Activated CD4-positive, alpha-beta T cell treated with anti-CD3 and anti-CD28 coated beads, Interleukin-2, Interleukin-6, amounts not matched to agents 100 ng/mL and 50 ng/mL, durations not matched to agents 16 hours and 8 hours (primary cell): ENCODE measurements around the gene GOT1.
A peak's percentile ranks its signal among the peaks of the same experiment; 100 is the strongest.

Experiments
- DNase-seq: peaks from one replicate; pipeline ENCODE4 v3.0.0-alpha.2; 2020

The GOT1 gene

DNA sequence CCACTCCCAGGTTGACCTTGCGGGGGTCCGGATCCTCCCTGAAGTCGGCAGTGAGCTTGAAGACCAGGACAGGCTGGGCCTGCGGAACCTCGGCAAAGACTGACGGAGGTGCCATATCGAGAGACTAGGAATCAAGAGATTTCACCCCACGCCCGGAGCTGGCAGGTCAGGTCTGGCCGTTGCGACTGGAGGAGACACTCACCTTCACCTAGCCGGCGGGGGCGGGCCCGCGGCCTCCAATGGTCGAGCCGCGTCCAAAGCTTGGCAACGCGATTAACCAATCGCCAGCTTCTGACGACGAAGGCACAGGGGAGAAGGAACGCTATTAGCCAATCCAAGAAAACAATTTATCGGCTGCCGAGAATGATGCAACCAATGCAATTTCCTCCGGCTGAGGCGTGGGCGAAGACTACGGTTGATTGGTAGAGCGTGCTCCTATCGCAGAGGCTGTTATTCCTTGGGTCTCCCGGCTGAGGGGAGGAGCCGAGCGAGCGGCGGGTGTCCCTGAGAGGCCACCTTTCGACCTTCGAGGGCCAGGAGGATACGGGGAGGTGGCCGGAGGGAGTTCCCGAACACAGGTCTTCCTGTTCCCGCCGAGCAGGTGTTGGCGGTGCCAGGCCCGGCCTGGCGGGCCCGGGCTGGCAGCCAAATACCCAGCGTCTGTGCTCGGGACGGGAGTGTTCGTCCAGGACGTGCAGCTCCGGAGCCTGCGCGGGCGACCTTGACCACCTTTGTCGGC, at the start of gene GOT1:
GOT1 (minus strand) TSS at position 174 of the 739 bp plus-strand sequence; CDS start at position 115, 59 bp downstream.
- DNase-seq: peak; percentile 97

DNA sequence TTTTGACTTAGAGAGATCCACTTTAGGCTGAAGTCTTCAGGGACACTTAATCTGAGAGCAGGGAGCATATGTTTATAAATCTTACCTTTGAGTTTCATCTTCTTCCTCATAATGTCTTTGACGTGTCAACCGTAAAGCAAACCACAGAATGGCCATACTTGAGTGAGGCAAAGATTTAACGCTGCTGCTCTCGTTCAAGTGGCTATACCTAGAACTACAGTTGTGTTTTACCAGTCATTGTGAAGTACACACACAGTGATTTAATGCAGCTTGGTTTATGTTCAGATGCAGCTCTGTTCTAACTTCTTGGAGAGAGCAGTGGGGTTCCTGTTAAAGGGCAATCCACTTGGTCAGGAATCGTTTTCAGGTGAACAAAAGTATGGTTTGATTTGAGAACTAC, 39.9 kb upstream of the GOT1 start:
- no peak for DNase-seq

DNA sequence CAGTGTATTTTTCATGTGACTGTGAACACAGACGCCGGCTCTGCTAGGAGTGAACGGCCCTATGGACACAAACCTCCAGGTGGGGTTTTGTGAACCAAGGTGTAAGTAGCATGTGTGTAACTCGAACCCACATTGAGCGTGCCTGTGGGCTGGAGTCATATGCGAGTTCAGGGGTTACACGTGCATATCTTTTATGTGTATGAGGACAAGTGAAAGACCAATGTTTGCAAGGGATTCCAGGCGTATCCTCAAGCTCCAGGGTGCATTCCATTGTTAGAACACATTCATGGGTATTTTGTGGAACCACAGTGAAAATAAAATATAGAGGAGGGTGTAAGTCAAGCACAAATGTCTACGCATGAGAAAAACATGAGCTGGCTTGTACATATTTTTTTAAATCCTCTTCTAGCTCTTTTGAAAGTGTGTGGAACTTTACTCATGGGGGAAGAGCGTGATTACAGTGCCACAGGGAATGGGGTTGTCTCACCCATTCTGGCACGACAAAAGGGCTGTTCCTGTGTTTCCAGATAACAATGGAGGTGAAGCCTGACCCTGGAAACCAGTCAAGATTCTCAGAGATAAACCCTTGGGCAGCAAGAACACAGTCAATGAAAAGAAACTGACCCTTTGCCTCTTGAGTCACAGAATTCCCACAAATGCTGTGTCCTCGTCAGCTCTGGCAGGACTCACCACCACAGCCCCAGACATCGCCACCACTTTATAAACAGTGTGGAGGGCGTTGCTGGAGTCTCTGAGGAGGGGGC, 37.0 kb upstream of the GOT1 start:
- no peak for DNase-seq

DNA sequence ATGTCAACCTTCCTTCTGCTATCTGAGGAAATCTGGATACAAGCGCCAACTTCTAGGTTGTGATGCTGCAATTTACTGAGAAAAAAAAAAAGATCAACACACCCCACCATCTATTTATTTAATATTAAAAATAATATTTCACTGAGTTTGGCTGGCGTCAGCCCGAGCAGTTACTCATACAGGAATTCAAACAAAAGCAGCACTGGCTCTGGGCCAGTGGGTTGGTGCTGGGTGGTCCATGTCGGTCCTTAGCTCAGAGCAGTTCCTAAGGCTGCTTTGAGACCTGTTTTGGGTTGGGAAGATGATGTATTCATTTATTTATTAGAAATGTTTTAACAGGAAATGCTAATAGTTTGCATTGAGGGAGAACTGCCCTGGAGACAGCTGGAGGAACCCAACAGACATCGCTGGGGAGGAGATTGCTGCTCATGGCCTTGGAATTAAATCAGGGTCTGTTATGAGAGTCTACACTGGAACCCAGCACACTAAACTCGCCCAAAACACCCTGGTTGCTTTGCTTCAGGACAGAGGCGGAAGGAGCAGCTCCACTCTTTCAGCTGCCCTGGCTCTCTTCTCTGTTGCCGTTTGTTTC, 36.3 kb upstream of the GOT1 start:
- no peak for DNase-seq

DNA sequence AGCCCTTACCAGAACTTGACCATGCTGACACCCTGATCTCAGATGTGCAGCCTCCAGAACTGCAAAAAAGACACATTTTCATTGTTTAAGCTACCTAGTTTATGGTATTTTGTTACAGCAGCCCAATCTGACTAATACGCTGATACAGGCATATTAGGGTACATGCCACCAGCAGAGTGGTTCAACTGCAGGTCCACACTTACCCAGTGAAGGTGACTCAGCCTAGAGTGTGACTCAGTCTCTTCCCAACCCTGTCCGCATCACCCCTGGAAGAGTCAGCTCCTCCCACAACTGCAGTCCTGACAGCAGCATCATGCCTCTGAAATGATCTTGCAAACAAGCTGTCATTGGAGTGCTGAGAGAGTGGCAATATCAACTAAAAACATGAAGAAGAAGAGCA, 30.8 kb upstream of the GOT1 start:
- no peak for DNase-seq

DNA sequence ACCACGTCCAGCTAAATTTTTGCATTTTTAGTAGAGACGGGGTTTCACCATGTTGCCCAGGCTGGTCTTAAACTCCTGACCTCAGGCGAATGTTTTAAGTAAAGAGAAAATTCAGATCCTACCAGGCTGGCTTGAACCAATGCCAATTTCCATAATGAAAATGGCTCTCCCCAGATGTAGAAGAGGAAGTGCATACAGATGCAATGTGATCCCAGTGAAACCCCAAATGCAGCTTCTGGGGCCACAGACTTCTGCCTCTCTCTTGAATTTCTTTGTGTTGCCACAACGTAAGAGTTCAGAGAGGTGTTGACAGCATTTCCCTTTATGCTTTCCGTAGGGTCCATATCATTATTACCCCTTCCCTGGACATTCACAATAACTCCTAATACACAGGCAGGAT, 29.6 kb upstream of the GOT1 start:
- no peak for DNase-seq

DNA sequence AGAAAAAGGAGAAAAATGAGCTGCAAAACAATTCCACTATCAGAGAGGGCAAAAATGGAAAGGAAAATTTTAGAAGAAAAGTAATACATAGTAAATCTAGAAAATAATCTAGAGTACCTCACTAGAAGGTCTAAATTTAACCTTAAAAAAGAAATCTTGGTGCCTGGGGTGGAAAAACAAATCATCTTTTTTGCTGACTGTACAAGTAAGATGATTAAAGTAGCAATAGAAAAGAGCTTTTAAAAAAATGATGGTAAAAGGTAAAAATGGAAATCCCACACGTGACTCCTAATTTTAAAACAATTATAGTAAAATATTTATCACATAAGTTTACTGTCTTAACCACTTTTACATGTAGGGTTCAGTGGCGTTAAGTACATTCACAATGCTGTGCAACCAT, 28.8 kb upstream of the GOT1 start:
- DNase-seq: no peak

DNA sequence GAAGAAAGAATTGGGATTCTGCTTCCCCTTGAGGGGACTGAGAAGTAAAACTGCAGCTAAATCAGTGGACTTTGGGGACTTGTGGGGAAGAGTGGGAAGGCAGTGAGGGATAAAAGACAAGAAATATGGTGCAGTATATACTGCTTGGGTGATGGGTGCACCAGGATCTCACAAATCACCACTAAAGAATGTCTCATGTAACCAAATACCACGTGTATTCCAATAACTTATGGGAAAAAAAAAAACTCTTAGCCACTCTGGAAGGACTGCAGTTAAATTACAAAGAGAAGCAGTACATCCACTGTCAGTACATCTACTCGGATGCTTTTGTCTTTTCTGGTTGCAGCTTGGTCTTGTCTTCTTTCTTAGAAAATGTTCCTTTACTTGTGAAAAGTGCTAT, 27.4 kb upstream of the GOT1 start:
- no peak for DNase-seq

DNA sequence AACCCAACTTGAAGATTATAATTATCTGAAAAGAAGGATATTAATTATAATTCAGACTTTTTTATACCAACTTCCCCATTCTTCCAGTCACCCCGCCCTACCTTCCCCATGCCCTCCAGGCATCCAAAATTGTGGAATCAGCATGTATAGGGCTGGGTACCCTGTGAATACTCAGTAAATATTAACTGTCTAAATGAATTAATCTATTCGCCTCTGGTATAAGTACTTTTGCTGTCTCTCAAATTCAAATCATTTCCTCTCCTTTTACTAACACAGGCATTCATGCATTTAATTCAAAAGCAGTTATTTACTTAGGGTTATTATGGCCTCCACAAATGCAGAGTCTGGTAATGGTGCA, 26.5 kb upstream of the GOT1 start:
- DNase-seq: no peak

DNA sequence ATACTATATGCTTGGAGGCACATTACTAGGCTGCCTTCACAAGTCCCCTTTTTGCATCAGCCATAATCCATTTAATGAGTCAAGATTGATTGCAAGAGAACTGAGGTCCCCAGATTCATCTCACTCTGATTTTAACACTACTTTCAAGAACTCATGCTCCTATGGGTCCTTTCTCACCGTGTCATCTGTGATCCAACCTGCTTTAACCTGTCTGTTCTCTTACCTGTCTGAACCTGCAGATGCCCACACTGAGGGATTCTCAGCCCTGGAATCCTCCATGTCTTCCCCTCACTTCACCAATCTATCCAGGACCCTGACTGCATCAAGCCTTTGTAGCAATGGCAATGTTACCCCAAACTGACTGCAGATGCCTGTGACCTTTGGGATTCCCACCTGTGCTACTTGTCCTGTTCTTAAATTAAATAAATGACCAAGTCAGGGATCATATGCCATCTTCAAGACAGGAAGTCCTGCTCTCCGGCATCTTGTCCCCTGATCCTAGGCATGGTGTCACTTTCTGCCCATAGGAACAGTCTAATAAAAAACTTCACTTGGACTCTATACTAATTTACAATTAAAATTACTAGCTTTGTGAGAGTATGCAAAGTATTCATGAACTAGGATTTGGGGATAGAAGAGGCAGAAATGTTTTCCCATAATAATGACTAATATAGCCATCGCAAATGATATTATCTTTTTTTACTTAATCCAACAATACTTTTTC, 25.9 kb upstream of the GOT1 start:
- DNase-seq: no peak

DNA sequence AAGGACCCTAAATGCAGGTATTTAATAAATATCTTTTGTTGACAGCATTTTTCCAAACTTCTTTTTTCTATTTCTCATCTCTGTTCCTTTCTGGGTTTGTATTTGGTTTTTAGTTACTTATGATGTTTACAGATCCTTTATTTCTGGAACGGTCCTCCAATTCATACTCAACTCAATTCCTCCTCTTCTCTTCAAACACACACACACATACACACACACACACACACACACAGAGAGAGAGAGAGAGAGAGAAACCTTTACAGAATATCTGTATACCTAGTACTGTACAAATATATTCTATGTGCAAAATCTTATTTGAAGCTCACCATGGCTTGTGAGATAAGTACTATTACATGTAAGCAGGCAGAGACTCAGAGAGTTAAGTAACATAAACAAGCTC, 21.6 kb upstream of the GOT1 start:
- DNase-seq: no peak

DNA sequence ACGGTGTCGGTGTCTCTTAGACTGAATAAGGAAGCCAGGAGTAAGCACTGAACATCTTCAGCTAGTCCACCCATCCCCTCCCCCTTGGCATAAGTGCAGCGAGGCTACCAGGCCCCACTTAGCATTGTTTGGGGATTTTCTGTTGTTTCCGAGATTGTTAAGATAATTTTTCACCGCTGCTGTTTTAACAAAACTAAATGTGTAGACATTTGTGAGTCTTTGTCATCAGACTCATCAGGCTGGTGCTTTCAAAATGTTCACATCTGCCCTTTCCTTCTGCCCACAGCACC, 21.0 kb upstream of the GOT1 start:
- DNase-seq: no peak

DNA sequence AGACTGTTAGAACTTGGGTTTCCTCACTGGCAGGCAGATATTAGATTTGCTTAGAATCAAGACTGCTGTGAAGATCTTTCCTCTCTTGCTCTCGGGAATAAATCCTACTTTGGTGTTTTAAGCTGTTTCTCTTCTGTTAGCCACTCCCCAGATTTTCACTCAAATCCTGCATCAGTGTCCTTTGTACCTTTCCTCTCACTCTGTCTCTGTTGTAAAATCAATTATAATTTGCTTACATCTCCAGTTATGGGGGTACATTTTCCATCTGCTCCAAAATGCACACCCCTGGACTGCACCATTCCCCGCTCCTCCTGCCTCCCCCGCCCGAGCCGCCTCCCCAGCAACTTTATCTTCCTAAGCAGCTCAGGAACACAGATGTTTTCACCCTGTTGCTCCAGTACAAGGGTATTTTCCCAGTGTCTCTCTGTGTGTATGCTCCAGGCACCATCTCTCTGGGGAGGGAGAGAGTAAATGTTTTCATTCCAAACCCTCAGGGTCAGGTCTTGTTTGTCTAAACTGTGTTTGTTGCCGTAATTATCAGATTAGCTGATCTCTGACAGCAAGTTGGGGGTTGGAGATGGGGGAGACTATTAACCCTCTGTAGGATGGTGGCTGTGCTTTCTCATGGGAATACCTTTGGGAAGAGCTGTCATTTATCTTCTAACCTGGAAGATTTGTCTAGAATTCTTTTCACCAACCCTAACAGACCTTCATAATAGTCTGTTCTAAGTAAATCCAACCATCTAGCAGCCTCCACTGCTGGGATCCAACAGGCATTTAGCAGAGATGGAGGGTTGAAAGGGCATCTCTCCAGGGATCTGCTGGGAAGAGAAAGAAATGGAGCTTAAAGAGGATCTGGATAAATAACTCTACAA, 20.4 kb upstream of the GOT1 start:
- DNase-seq: no peak

DNA sequence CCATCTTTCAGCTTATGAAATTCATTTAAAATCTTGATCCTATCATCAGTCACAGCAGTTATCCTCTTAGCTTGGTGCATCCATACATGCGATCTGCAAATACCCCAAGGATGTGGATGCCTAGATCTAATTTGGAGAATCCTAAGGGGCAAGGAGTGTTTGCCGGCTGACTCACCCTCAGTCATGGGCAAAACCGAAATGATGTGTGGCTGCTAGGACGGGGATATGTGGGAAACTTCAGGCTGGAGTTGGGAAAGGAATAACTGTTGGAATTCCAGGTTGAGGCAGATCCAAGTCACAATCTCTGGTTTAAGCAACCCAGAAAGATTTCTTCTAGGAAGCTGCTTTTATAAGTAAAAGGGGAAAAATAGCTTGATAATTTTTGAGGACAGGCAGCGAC, 19.7 kb upstream of the GOT1 start:
- DNase-seq: no peak

DNA sequence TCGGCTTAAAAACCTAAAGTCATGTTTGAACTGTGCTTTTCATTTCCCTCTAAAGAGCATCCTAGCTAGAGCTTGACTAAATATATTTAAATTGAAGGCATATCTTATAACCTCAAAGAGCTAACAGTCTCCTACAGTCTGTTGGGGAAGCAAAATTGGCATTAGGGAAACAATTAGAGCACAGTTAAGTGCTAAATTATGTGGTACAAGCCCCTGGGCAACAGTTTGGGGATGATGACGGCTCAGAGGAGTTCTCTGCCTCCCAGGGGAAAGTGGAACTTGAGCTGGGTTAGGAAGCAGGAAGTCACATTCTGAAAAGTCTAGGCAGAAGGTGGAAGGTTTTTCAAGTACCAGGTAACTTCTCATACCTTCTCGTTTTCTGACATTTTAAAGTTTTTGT, 18.6 kb upstream of the GOT1 start:
- DNase-seq: no peak

DNA sequence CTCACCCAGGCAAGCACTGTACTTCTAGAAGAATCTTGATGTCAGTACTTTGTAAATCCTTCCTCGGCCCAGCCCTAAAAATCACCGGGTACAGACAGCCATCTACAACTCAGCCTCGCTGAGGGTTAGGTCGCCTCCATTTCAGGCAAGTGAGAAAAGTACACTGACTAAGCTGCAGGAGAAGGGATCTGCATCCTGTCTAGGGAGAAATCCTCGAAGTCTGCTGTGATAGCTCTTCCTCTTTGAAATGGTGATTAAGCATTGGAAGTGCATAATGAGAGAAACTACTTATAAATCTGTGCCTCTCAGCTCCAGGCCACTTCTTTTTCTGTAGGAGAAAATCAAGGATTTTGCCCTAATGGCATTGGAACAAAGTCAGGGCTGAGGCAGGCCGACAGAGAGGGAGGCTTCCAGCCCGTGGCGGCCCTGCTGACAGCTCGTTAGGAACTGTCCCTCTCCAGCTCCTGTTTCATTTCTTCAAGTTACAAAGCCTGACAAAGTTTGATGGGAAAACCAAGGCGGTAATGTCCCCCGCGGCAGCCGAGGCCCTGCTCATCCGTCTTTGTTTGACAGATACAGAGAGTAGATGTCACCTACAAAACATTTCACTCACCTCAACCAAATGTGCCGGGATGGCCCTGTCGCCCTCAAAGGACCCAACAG, 14.1 kb upstream of the GOT1 start:
- no peak for DNase-seq

DNA sequence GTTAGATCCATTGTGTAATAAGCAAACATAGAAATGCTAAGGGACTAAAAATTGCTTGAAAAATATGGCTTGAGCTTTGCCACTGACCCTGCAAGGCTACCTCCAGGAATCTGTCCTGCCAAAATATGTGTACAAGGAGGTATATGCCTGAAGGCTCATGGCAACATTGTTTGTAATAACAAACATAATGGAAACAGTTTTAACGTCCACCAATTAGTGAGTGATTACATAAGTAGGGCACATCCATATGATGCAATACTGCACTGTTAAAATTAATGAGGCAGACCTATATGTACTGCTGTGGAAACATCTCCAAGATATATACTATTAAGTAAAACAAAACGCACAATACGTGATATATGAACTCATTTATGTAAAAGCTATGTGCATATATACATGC, 13.1 kb upstream of the GOT1 start:
- DNase-seq: no peak

DNA sequence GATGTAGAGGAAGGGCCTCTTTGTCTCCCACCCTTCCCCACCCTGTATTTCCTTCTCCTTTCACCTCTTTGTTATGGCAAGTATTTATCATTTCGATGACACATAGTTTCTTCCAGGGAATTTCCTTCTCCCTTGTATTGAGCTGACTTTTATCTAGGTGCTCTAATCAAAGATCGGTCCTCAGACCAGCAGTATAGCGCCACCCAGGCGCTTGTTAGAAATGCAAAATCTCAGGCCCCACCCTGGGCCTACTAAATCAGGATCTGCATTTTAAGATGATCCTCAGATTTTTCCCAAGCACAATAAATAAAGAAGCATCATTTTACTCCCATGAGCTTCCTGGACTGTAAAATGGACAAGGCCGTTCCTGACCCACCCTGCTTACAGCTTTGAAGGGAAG, 12.0 kb upstream of the GOT1 start:
- DNase-seq: no peak

DNA sequence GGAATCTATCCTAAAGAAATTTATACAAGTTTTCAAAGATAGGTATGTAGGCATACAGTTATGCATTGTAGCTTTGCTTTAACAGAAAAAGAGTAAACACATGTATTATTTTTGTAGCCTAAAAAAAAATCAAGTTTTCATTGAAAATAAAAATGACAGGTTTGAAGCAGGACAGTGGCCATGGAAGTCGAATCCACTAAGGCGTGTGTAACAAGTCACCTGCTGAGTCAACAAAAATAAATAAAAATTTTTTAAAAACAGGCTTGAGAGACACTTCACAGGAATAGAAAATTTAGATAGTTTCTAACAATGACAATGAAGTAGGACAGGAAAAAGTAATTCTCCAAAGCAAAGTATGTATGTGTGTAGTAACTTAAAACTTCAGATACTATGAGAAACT, 8.5 kb upstream of the GOT1 start:
- DNase-seq: no peak

DNA sequence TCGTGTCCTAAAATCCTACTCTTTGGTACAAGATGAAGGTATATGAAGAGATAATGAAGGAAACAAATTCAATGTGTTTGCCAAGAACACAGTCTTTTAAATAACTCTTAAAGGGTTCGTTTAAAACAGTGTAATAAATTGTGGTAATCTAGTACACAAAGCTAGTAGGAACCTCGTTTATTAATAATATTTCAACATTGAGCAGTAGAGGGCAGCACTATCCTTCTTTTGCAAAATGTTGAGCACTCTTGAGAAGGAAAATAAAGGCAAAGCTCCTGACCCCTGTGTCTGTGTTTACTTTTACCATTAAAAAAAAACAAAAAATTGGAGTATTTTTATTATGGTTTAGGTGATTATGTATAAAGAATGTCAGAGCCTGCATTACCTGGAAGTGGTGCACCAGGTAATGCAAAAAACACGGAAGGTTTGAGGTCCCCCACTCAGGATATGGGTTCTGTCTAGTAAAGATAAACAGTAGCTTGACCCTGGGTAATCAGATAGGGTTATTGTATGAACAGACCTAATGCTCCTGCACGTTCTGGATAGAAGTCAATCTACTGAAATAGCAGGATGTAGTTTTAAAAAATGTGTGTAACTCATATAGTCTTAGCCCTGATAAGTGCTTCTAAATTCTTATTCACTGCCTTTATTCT, 5.7 kb upstream of the GOT1 start:
- DNase-seq: peak; percentile 51

DNA sequence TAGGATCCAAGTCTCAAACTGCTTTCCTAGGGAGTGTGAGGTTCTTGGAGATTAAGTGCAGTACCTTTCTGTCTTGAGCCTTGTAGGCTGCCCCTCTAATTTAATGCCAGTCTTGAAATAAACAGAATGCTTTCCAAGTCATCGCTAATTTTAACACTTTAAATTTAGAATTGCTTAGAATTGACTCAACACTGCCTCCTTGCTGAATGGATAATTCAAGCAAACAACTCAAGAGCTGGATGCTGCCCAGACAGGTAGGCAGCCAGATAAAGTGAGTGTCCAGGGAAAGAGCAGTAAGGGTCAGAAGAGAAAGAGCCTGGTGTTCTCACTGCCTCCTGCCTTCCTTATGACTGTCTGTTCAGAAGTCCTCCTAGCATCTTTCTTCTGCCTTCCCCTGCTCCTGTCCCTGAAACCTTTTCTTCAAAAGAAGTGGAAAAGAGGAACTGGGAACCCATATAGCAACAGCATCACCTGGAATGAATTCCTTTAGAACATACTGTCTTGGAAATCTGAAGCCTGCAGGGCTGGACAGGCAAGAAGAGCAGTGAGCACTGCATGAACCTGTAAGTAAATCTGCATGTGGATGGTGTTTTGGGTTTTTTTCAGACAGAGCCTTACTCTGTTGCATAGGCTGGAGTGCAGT, 3.1 kb upstream of the GOT1 start:
- DNase-seq: no peak
